Stimulated activated CD4-positive, alpha-beta T cell treated with anti-CD3 and anti-CD28 coated beads, Interleukin-15, amount 100 ng/mL, for 1 hour (primary cell): ENCODE measurements around the gene SPG7.

Experiments
- DNase-seq, 2 donors: peaks; one replicate each; pipeline ENCODE4 v3.0.0-alpha.2; 2020; ENCODE audit warnings: low read depth in 1 of 2, low spot score in 1 of 2

Gene SPG7

DNA sequence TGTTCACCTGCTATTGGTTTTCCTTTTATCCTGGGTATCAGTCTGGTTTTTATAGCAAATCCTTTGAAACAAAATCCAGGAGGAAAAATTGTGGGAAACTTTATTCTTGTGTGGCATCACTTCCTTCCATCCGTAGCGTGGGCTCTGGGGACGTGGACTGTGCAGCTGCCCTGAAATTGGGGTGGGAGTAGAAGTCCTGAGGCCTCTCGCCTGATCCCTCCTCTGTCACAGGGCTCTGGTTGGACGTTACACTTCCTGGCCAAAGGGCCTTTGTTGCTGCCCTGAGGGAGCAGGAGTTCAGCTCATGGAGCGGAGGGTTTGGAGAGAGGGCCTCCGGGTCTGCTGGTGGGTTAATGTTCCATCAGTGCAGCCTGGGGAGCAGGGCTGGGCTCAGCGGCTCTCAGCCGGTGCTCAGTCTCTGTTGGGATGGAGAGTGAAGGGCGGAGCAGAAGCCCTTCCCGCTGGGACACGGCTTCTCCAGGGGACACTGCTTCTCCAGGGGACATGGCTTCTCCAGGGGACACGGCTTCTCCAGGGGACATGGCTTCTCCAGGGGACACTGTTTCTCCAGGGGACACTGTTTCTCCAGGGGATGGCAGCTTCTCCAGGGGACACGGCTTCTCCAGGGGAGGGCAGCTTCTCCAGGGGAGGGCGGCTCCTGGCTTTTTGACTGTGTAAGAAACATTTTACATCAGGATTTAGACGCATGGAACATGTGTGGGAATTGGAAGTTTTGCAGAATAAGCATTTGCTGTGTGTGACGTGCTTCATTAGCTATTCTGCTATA, 37.0 kb downstream of the SPG7 start:
- no peak for DNase-seq

DNA sequence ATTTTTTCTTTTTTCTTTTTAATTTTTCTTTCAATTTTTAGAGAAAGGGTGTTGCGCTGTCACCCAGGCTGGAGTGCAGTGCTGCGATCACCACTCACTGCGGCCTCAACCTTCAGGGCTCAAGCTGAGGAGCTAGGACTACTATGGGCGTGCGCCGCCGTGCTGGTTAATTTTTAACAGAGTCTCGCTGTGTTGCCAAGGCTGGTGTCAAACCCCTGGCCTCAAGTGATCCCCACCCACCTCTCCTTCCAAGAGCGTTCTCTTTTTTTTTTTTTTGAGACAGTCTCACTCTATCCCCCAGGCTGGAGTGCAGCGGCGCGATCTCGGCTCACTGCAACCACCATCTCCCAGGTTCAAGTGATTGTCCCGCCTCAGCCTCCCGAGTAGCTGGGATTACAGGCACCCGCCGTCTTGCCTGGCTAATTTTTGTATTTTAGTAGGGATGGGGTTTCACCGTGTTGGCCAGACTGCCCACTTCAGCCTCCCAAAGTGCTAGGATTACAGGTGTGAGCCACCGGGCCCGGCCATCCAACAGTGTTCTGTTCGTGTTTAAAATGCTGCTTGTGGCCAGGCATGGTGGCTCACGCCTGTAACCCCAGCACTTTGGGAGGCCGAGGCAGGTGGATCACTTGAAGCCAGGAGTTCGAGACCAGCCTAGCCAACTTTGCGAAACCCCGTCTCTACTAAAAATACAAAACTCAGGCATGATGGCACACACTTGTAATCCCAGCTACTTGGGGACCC, 37.8 kb downstream of the SPG7 start:
- DNase-seq = no peak

DNA sequence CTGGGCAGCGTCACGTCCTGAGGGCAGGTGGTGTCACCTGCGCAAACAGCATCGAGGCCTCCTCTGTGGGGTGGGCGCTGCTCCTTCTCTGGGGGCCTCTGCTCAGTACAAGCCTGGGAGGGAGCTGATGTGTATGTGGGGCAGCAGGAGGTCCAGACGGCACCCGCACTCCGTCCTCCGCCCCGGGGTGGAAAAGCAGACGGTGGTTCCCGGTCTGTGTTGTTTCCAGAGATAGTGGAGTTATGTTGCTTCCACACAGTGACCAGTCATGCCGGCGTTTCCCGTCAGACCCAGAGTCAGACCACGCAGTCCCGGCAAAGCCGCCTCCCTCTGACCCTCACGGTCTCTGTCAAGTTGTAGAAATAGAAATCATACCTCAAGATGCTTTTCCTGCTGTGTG, 38.6 kb downstream of the SPG7 start:
- no peak for DNase-seq

DNA sequence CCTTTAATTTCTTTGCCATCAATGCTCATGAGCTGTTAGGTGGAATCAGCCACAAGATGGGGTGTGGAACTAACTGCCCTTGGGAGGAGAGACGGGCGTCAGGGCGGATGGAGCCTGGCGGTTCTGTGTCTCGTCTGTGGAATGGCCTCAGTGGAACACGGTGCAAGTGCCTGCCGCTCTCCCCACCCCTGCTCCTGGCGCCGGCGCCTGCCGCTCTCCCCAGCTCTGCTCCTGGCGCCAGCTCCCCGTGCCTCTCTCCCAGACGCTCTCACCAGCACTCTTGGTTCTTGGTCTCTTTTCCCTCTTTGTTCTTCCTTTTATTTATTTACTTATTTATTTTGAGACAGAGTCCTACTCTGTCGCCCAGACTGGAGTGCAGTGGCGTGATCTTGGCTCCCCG, 39.1 kb downstream of the SPG7 start:
- DNase-seq = no peak

DNA sequence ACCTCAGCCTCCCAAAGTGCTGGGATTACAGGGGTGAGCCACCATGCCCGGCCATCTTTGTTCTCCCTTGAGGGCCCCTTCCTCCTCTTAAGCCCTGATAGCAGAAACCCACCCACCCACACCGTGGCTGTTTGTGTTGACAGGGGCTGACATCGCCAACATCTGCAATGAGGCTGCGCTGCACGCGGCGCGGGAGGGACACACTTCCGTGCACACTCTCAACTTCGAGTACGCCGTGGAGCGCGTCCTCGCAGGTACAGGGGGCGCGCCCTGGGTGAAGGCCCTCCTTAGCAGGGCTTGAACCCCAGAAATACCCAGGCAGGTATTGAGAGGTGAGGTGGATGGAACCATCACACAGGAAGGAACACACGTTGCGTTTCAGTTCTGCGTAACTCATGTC, 39.7 kb downstream of the SPG7 start:
- no peak for DNase-seq

DNA sequence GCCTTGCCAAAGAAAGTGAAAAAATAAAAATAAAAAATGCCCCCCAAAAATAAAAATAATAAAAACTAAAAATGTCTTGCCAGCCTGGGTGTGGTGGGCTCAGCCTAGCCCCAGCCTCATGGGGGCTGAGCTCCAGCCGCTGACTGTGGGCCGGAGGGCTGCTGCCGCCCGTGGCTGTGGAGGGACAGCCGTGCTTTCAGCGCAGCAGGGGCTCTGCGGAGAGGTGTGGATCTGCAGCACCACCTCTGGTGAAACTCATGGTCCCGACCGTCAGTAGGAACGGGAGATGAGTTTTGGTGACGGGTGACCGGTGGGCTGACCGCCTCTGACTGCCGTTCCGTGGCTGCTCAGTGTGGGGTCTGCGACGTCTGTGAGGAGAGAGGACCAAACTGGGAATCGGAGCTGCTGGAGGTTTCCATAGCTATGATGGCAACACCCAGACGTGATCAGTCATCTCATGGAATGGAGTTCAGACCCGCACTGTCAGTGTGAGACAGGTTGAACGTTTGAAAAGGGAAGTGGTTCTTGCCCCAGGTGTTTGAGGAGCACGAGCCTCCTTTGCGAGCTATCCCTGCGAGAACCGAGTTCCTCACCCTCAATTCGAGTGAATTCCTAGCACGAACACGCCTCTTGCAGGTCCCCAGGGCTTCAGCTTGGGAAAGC, 40.3 kb downstream of the SPG7 start:
- no peak for DNase-seq

DNA sequence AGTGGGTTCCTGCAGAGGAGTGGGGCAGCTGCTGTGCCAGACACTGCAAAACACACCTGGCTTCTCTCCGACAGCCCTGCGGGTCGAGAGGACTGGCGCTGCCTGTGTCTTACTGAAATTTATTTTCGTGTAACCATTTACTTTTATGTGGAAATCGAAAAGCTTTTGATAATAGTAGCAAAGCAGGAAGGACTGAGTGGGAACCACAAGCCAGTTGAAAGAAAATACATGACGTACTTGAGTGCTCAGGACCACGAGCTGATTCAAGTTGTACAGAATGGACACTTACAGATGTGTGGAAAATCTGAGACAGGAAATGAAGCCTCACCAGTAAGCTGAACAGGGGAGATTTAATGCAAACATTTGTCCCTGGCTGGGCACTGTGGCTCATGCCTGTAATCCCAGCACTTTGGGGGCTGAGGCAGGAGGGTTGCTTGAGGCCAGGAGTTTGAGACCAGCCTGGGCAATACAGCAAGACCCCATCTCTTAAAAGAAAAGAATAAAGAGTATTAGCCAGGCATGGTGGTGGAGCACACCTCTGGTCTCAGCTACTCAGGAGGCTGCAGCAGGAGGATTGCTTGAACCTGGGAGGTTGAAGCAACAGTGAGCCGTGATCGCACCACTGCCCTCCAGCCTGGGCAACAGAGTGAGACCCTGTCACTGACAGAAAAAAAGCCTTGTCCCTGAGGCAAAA, 41.0 kb downstream of the SPG7 start:
- no peak for DNase-seq

DNA sequence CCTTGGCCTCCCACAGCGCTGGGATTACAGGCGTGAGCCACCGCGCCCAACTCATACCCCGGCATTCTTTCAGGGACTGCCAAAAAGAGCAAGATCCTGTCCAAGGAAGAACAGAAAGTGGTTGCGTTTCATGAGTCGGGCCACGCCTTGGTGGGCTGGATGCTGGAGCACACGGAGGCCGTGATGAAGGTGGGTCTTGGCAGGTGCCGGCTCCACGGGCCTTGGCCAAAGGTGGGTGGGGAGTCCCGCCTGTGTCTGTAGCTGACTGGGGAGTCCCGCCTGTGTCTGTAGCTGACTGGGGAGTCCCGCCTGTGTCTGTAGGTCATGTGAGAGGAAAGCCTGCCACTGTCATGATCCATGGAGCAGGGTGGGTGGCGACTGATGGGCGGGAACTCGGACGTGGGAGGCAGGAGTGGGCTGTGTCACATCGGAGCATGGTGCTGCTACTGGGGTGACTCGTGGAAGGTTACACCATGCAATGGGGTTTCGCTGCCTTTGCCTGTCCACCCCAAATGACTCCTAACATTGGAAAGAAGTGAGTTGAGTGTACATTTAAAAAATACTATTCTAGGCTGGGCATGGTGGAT, 42.3 kb downstream of the SPG7 start:
- DNase-seq = no peak

DNA sequence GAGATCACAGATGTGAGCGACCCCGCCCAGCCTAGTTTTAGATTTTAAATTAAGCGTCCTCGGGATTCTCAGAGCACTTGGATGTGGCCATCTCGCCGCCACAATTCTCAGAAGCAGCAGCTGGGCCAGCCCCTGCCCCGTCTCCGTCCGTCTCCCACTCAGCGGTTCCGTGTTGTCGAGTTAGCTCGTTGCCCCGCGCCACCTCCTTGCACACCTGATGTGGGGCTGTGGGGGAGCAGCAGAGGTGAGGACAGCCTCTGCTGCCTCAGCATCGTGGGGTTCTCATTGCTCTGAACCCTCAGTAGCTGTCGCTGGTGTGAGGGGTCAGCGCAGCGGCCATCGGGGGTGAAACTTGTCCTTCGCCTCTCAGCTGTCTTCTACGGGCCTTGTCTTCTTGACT, 44.1 kb downstream of the SPG7 start:
- DNase-seq = no peak

DNA sequence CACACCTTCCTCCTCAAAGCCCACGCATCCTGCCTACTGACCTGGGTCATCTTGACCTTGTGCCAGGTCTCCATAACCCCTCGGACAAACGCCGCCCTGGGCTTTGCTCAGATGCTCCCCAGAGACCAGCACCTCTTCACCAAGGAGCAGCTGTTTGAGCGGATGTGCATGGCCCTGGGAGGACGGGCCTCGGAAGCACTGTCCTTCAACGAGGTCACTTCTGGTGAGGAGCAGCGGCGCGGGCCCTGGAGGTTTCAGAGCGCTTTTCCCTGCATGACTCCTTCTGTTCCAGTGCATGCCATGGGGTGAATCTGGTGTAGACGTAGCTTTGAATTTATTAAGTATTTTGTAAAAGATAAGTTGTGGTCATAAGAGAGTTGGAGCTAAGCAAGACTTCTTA, 44.7 kb downstream of the SPG7 start:
- DNase-seq = no peak

DNA sequence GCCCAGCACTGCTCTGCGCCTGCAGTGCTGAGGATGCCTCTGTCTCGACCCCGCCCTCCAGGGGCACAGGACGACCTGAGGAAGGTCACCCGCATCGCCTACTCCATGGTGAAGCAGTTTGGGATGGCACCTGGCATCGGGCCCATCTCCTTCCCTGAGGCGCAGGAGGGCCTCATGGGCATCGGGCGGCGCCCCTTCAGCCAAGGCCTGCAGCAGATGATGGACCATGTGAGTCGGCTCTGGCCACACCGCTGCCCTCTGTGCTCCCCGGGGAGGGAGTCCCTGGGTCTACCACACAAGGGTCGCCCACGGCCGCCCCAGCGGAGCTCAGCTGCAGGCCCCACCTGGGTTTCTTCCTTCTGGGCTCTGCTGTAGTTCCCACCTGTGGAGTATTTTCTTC, 45.5 kb downstream of the SPG7 start:
- no peak for DNase-seq

DNA sequence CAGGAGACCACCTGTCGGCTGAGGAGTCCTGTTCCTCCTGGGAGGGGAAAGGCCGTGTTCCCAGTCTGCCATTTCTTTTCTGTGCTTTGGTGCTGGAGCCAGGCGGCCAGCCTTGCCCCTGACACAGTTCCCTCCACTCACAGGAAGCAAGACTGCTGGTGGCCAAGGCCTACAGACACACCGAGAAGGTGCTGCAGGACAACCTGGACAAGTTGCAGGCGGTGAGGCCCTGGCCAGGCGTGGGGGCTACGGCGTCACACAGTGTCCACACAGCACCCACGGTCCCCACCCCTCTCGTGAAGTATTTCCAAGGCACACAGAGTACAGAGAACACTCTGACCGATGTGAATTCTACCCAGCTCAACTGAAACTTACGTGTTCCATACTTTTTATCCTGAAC, 46.1 kb downstream of the SPG7 start:
- no peak for DNase-seq

DNA sequence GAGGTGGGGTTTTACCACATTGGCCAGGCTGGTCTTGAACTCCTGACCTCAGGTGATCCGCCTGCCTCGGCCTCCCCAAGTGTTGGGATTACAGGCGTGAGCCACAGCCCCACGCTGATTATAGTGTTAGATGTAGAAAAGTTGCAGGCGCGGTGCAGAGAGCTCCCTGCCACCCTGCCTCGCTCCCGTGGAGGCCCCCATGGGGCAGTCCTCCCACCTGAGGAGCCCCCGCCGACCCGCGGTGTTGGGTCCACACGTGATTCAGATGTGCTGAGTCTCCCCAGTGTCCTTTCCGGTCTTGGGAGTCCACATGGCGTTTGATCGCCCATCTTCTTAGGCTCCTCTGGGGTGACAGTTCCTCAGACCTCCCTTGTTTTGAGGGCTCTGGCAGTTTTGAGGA, 47.1 kb downstream of the SPG7 start:
- DNase-seq = no peak

DNA sequence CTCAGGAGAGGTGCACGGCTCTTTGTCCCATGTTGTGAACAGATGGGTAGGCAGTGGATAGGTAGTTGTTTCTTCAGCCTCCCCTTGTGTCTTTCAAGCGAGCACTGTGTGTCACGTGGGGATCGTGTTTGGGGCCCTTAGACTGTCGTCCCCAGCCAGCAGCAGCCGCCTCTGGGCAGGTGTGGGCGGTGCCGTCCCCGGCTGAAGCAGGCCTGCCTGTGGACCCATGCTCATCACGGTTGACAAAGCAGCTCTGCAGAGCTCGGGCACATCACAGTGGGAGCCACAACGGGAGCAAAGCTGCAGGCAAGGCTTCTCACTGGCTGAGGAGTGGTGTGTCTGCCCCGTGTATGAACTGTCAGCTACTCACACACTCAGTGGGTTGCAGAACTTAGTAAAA, 47.6 kb downstream of the SPG7 start:
- no peak for DNase-seq

DNA sequence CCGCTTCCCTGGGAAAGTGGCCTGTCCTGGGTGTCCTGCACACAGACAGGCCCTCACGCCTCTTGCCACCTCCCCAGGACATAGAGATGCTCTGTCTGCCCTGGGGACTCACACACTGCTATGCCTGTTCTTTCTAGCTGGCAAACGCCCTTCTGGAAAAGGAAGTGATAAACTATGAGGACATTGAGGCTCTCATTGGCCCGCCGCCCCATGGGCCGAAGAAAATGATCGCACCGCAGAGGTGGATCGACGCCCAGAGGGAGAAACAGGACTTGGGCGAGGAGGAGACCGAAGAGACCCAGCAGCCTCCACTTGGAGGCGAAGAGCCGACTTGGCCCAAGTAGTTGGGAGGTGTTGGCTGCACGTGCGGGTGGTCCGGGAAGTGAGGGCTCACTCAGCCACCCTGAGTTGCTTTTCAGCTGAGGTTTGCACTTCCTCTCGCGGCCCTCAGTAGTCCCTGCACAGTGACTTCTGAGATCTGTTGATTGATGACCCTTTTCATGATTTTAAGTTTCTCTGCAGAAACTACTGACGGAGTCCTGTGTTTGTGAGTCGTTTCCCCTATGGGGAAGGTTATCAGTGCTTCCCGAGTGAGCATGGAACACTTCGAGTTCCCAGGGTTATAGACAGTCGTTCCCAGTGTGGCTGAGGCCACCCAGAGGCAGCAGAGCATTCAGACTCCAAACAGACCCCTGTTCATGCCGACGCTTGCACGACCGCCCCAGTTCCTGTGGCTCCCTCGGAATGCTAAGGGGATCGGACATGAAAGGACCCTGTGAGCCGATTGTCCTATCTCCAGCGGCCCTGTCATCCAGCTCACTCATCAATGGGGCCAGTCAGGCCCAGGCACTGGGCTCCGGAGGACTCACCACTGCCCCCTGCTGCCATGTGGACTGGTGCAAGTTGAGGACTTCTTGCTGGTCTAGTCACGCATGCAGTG, 48.8 kb downstream of the SPG7 start:
- DNase-seq = peak; percentile 65 to 78

DNA sequence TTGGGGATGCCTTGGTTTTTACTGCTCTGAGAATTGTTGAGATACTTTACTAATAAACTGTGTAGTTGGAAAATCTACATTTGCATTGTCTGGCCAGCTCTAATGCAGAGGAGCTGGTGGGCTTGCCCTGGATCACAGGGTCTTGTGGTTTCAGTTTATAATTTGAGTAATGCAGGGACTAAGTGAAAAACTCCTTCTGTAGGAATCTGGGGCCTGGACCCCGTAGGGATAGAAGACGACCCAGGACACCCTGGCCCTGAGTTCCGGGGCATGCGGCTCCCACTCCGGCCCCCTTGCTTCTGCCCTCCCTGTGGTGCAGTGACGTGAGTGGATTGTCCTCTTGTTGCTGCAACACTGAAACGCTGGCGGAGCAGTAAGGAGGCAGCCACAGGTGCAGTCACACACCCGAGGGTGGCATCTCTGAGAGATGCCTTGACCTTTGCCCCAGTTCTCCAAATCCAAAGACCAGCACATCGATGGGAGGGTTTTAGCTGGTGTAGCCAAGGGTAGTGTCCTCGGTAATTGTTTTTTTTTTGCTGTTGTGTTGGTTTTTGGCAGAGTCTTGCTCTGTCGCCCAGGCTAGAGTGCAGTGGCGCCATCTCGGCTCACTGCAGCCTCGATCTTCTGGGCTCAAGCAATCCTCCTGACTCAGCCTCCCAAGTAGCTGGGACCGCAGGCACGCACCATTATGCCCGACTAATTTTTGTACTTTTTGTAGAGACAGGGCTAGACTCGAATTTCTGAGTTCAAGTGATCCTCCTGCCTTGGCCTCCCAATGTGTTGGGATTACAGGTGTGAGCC, 49.7 kb downstream of the SPG7 start:
- DNase-seq = no peak

DNA sequence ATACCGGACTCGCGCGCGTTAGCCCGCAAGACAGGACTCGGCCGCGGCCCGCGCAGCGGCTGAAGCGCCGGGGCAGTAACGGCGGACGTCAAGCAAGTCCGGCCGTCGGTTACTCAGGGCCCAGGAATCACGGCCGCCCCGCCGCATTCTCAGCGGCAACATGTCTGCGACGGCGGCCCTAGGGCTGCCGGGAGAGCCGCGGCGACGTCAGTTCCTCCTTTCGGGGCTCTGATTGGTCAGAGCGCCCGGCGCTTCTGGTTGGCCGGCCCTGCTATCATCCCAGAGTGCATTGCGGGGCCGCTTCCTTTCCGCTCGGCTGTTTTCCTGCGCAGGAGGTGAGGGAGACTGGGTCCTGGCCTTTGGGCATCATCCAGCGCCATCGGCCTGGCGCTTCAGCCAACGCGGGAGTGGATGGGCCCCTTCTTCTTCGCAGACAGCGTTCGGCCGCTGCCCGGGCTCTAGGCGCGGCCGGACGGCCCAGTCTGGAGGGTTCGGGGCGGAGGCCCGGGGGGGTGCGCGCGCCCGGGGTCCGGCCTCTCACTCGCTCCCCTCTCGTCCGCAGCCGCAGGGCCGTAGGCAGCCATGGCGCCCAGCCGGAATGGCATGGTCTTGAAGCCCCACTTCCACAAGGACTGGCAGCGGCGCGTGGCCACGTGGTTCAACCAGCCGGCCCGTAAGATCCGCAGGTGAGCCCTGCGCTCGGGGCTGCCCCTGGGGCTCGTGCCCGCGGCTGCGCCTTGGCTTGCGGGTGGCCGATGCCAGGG, 52.4 kb downstream of the SPG7 start, which contains the start of gene RPL13:
TSS of gene RPL13 (plus strand) at position 305 of the 764 bp plus-strand sequence. CDS start at position 583, 278 bp downstream.
- DNase-seq = peak; percentile 84 to 85

DNA sequence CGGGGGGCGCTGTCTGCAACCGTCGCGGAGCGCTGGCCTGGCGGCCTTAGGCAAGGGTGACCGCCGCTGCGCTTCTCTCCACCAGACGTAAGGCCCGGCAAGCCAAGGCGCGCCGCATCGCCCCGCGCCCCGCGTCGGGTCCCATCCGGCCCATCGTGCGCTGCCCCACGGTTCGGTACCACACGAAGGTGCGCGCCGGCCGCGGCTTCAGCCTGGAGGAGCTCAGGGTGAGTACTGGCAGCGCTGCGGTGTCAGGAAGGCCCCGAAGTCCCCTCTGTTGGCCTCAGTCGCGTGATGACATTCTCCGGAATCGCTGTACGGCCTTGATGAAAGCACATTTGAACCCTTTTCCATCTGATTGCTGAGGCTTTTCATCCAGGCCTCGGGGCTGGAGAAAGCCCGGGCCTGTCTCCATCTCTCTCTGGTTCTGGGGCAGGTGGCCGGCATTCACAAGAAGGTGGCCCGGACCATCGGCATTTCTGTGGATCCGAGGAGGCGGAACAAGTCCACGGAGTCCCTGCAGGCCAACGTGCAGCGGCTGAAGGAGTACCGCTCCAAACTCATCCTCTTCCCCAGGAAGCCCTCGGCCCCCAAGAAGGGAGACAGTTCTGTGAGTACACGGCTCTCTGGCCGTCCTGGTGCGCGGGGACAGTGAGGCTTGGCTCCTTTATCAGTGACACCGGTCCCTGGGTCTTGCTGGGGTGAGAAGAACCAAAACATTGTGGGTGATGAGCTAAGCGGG, 53.1 kb downstream of the SPG7 start:
- no peak for DNase-seq
